GM10847 (cell line): ENCODE data around the gene SMOC1.

Experiments
- POLR2A ChIP-seq: IDR thresholded peaks from 2 replicates; pipeline ENCODE4 v1.6.1; 2011; ENCODE audit not compliant: insufficient read length; ENCODE audit errors: extremely low read depth

The SMOC1 gene

GRCh38 chr14:69879175-69880043 lies at the start of gene SMOC1:
SMOC1 (plus strand) TSS chr14:69879416; CDS start chr14:69879679, 263 bp downstream.
- TF ChIP-seq POLR2A = no peak

GRCh38 chr14:69838881-69839416 lies 40.3 kb upstream of the SMOC1 start:
- no peak for TF ChIP-seq POLR2A

DNA sequence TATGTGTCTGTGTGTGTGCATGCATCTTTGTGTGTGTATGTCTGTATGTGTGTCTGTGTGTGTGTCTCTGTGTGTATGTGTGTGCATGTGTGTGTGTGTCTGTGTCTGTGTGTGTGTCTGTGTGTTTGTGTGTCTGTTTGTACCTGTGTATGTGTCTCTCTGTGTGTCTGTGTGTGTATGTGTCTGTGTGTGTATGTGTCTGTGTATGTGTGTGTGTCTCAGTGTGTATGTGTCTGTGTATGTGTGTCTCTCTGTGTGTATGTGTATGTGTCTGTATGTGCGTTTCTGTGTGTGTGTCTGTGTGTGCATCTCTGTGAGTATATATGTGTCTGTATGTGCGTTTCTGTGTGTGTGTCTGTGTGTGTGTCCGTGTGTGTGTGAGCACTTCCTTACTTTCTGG lies 39.6 kb upstream of the SMOC1 start:
- TF ChIP-seq POLR2A = no peak

- no peak for TF ChIP-seq POLR2A
Measured at GRCh38 chr14:69841656-69842055, 37.6 kb upstream of the SMOC1 start.

DNA sequence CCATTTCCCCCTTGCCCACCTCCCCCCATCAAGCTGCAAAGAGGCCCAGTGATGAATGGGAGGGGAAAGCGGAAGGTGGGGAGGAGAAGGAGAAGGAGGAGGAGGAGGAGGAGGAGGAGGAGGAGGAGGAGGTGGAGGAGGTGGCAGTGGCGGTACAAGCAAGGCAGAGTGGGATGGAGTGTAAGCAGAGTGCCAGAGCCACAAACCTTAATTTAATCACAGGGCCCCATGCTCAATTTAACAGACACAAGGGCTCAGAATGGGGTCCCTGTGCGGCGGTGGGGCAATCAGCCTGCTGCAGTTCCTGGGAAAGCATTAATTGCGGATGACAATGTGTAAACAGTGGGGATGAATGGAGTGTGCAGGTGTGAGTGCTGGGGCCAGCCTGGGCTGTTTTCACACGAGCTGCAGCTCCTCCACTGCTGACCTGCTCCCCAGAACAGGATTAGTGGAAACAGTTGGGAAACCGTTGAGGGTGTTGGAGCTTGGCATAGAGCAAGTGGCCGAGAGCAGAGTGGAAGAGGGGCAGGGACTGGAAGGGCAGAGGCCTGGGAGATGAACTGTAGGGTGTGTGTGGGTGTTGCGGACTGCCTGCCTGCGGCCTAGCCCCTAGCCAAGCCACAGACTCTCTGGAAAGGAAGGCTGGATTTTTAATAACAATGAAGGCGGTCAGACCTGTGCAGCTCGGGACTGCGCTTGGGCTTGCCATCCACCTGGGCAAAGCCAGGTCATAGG lies 36.4 kb upstream of the SMOC1 start:
- no peak for TF ChIP-seq POLR2A

DNA sequence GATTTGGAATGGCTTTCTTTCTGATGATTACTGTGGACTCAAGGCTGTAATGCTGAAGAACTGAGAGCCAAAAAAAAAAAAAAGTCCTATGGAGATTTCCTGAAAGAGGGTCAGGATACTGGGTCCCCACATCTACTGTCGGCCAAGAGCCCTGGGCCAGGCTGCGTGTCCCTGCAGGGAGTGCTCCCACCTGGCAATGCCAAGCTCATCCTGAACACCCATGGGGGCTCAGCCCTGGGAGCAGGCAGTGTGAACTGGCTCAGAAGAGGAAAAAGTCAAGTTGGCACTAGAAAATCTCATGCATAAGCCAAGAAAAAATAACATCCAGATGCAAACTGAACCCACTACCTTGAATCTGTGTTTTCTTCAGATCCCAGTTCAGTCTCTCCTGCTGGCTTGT lies 35.0 kb upstream of the SMOC1 start:
- no peak for TF ChIP-seq POLR2A

DNA sequence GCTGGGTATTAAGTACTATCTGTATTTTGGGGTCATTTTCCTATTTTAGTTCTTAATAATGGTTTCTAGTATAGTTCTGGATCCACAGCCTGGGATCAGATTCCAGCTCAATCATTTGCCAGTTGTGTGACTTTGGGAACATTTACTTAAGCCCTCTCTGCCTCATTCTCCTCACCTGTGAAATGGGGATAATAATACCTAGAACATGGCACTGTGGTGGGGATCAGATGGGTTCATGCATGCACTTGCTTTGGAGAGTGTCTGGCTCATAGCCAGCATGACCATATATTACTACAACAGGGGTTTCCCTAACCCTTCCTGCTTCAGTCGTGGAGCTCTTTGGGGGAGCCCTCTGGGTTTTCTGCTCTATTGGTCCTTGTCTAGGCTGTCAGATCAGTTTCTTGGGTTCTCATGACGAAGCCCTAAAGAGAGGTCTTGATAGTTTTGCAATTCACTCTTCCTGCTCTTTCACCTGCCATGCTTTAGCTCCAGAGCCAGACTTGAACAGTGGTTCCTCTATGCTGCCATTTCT lies 34.1 kb upstream of the SMOC1 start:
- TF ChIP-seq POLR2A = no peak

- TF ChIP-seq POLR2A = no peak
Measured at GRCh38 chr14:69845787-69846186, 33.4 kb upstream of the SMOC1 start.

DNA sequence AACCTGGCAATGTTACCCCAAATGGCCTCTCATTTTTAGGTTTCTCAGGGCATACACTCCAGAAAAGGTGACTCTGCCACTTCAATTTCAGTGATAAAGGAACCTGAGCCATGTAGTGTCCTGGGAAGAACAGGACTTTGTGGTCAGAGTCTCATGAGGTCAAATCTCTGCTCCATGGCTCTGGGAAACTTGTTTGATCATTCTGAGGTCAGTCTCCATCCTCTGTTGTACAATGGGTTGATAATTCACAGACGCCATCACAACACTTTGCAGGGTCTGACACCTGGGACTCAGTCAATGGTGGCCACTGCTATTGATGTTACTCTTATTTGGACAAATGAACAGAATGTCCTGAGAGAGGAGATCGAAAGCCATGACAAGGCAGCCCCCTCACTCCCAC lies 31.1 kb upstream of the SMOC1 start:
- TF ChIP-seq POLR2A = no peak

DNA sequence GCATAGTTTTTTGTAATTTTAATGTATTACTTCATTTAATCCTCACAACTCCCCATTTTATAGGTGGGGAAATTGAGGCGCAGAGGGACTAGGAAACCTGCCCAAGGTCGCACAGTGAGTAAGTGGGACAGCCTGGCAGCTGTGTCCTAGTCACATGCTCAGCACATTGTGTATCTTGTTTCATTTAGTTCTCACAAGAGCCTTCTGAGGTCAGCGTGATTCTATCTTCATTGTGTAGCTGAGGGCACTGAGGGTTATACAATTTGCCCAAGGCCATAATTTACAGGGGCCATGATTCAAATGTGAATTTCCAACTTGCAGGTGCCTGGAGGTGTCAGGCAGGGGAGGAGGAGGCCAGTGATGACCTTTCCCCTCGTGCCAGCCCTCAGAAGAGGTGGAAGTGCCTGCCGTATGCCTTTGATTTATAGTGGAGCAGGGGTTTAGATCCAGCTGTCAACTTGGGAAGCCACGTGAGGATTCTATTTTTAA lies 30.3 kb upstream of the SMOC1 start:
- no peak for TF ChIP-seq POLR2A

- TF ChIP-seq POLR2A = no peak
Measured at GRCh38 chr14:69850086-69850735, 29.0 kb upstream of the SMOC1 start.

GRCh38 chr14:69850736-69851112 lies 28.5 kb upstream of the SMOC1 start:
- no peak for TF ChIP-seq POLR2A

GRCh38 chr14:69852531-69853321 lies 26.5 kb upstream of the SMOC1 start:
- TF ChIP-seq POLR2A = no peak

DNA sequence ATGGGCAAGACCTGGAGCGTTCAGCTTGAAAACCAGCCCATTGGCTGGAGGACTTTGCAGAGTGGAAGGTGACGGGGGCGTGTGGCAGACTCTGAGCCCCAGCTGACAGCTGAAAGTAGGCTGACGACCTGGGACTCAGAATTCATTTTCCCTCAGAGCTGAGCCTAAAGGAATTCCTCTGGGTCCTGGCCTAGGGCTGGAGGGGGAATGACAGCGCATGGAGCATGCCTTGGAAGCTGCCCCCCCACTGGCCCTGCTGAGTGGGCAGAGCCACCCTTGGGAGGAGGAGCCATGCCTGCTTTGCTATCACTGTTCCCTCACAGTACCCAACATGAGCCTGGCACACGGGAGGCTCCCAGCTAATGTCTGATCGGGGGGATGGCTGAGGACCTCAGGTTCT lies 25.4 kb upstream of the SMOC1 start:
- no peak for TF ChIP-seq POLR2A

DNA sequence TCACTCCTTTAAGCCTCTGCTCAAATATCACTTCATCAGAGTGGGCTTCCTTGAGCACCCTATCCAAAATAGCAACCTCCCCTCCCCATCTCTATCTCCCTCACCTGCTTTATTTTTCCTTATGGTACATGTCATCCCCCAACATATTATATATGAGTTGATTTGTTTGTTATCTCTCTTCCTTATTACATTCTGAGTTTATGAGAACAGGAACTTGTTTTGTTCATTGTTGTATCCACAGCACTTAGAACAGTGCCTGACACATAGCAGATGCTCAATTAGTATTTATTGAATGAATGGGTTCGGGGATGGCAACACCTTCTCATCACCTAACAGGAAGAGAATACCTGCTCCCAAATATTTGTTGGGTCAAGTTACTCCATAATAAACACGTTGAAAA lies 24.6 kb upstream of the SMOC1 start:
- no peak for TF ChIP-seq POLR2A
